Measurements from ENCODE around the gene SLC25A34.

DNA sequence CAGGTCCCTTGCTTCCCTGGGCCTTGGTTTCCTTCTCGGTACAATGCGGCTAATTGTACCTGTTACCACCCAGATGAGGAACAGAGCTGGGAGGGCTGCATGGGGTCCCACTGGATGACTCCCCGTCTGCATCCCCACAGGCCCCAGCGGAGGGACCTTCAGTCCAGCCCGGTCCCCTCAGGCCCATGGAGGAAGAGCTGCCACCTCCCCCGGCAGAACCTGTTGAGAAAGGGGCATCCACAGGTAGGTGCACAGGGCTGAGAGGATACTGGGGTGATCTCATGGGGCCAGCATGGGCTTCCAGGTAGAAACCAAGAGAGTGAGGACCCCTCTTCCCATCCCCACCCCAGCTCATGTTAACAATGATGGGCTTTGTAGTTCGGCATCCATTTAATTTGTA, 32.3 kb downstream of the SLC25A34 start:
- TF ChIP-seq EZH2phosphoT487 (IDR thresholded peaks at IDR 0.05; ENCODE audit: borderline replicate concordance, low read depth, low read length) (no peak), CTCF (conservative IDR thresholded peaks at IDR 0.05; ENCODE audit: low read length) (no peak)
